Measurements from ENCODE around the gene PRAMEF17. TPM values are rescaled to one million over a fixed set of nuclear protein-coding genes. Genes with fewer than 3 reads are reported as not detected.
"Not testable (repeated sequence)": the region's sequence is repeated elsewhere in the genome, so short reads cannot be mapped to it uniquely, and the experiment has no call there.

Gene PRAMEF17
- polyA plus RNA-seq, 6 donors from 2014 or later: not detected

- ATAC-seq (ENCODE audit: low read depth in 2 of 2) (no peak), DNase-seq (no peak)
- no peak overlapping the region for H3K27ac Mint-ChIP-seq
- H3K4me1 Mint-ChIP-seq: no peaks in the 10 kb centered on the region
- H3K36me3 Mint-ChIP-seq: no peaks in the 10 kb centered on the region
- no peak overlapping the region for H3K4me3 Mint-ChIP-seq
- H3K9me3 Mint-ChIP-seq: peaks cover 0 to 17% (median 0%) of the 10 kb centered on the region in 7 donors
- H3K27me3 Mint-ChIP-seq: peaks cover 0 to 13% (median 8%) of the 10 kb centered on the region in 3 donors
Observed at GRCh38 chr1:13407811-13408210, 18.4 kb downstream of the PRAMEF17 start.

GRCh38 chr1:13410150-13410549 lies 20.7 kb downstream of the PRAMEF17 start, which contains the start of gene PRAMEF20:
Gene PRAMEF20, plus strand, starts transcription at chr1:13410450. Its CDS starts 5,905 bp downstream, at chr1:13416355.
- DNase-seq; ATAC-seq (ENCODE audit: low read depth in 2 of 2); H3K27me3 Mint-ChIP-seq; H3K36me3 Mint-ChIP-seq; H3K4me1 Mint-ChIP-seq; H3K4me3 Mint-ChIP-seq: not testable (repeated sequence)
- H3K27ac Mint-ChIP-seq: peak within 1 kb of the TSS in 1 of 6 donors; percentile 73
- peaks cover 0 to 17% (median 0%) of the 10 kb centered on the region in 7 donors for H3K9me3 Mint-ChIP-seq

DNA sequence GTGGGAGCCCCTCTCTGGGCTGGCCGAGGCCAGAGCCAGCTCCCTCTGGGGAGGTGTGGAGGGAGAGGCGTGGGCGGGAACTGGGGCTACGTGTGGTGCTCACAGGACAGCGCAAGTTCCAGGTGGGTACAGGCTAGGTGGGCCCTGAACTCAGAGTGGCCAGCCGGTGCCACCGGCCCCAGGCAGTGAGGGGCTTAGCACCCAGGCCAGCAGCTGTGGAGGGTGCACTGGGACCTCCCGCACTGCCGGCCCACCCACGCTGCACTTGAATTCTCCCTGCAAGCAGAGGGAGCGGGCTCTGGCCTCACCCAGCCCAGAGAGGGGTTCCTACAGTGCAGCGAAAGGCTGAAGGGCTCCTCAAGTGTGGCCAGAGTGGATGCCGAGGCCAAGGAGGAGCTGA lies 41.1 kb downstream of the PRAMEF17 start:
- peaks cover 0 to 14% (median 10%) of the 10 kb centered on the region in 3 donors for H3K27me3 Mint-ChIP-seq
- no peaks in the 10 kb centered on the region for H3K4me1 Mint-ChIP-seq
- H3K27ac Mint-ChIP-seq: no peak overlapping the region
- no peak for ATAC-seq (ENCODE audit: low read depth in 2 of 2)
- H3K4me3 Mint-ChIP-seq: no peak overlapping the region
- DNase-seq: no peak
- peaks cover 3 to 17% (median 6%) of the 10 kb centered on the region in 7 donors for H3K9me3 Mint-ChIP-seq
- no peaks in the 10 kb centered on the region for H3K36me3 Mint-ChIP-seq

DNA sequence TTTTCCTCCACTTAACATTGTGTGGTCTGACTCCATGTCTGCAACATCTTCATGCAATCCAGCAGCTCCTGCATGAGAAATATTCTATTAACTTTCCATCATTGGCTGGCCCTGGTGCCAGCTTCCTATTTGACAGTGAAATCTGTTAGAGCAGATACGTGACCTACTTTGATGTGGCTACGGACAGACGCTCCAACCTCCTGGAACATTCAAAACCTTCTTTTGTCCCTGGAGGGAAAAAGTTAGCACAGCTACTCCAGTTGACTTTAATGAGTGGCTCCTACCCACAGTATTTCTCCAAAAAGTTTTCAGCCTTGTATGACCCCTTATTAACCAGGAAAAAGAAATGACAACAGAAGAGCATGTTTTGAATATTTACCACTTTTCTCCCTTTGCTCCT lies 42.8 kb downstream of the PRAMEF17 start:
- H3K27ac Mint-ChIP-seq: no peak overlapping the region
- H3K36me3 Mint-ChIP-seq: no peaks in the 10 kb centered on the region
- H3K9me3 Mint-ChIP-seq: peaks cover 3 to 17% (median 6%) of the 10 kb centered on the region in 7 donors
- H3K4me3 Mint-ChIP-seq: no peak overlapping the region
- H3K27me3 Mint-ChIP-seq: peaks cover 10 to 25% (median 10%) of the 10 kb centered on the region in 3 donors
- ATAC-seq (ENCODE audit: low read depth in 2 of 2): no peak
- H3K4me1 Mint-ChIP-seq: no peaks in the 10 kb centered on the region
- no peak for DNase-seq

GRCh38 chr1:13433694-13434358 lies 44.4 kb downstream of the PRAMEF17 start:
- not testable (repeated sequence) for H3K4me3 Mint-ChIP-seq; H3K27ac Mint-ChIP-seq; H3K36me3 Mint-ChIP-seq; H3K4me1 Mint-ChIP-seq; ATAC-seq (ENCODE audit: low read depth in 2 of 2); DNase-seq
- H3K27me3 Mint-ChIP-seq: peaks cover 10 to 22% (median 13%) of the 10 kb centered on the region in 3 donors
- H3K9me3 Mint-ChIP-seq: peaks cover 4 to 17% (median 7%) of the 10 kb centered on the region in 7 donors

DNA sequence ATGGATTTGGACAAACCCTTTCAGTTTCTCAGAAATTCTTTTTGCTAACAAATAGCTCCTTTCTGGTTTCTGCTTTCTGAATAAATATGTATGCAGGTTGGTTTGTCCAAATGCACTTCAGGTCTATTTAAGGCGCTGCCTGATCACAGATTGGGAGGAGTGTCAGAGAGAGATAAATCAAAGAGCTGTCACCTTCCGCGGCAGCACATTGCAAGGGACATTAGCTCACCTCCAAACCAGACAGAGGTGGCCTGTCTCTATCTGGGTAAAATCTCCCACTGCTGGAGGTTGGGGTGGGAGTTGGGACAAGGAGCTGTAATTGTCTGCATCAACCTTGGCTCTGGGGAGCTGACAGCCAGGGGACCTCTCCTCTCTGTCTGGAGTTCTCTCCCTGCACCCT lies 46.0 kb downstream of the PRAMEF17 start:
- DNase-seq (no peak), ATAC-seq (ENCODE audit: low read depth in 2 of 2) (no peak)
- Mint-ChIP-seq H3K9me3 (peaks cover 4 to 21% (median 7%) of the 10 kb centered on the region in 7 donors), H3K27ac (no peak overlapping the region), H3K4me3 (no peak overlapping the region), H3K4me1 (no peaks in the 10 kb centered on the region), H3K36me3 (peaks cover 0 to 7% of the 10 kb centered on the region in 2 donors), H3K27me3 (peaks cover 10 to 19% (median 13%) of the 10 kb centered on the region in 3 donors)

GRCh38 chr1:13439104-13439783 lies 49.8 kb downstream of the PRAMEF17 start:
- not testable (repeated sequence) for H3K4me3 Mint-ChIP-seq, H3K36me3 Mint-ChIP-seq, DNase-seq

More at GRCh38 chr1:13439104-13439783, 49.8 kb downstream of the PRAMEF17 start:
- H3K9me3 Mint-ChIP-seq; H3K4me1 Mint-ChIP-seq; H3K27ac Mint-ChIP-seq; ATAC-seq (ENCODE audit: low read depth in 2 of 2): not testable (repeated sequence)
- peaks cover 8 to 11% (median 10%) of the 10 kb centered on the region in 3 donors for H3K27me3 Mint-ChIP-seq

Other genes with a start within 250 kb of the PRAMEF17 start
- gene PRAMEF26, start 233.6 kb upstream of the PRAMEF17 start, polyA plus RNA-seq (ENCODE audit: low read depth in 6 of 6): not detected
- not detected for gene HNRNPCL4, start 224.0 kb upstream of the PRAMEF17 start, polyA plus RNA-seq (ENCODE audit: low read depth in 6 of 6)
- not detected for gene PRAMEF9, start 217.8 kb upstream of the PRAMEF17 start, polyA plus RNA-seq (ENCODE audit: low read depth in 6 of 6)
- not detected for gene PRAMEF13, start 188.2 kb upstream of the PRAMEF17 start, polyA plus RNA-seq (ENCODE audit: low read depth in 6 of 6)
- not detected for gene PRAMEF18, start 163.5 kb upstream of the PRAMEF17 start, polyA plus RNA-seq (ENCODE audit: low read depth in 6 of 6)
- gene PRAMEF5, start 135.4 kb upstream of the PRAMEF17 start, polyA plus RNA-seq (ENCODE audit: low read depth in 6 of 6): not detected
- gene PRAMEF8, start 104.5 kb upstream of the PRAMEF17 start, polyA plus RNA-seq (ENCODE audit: low read depth in 6 of 6): not detected
- gene PRAMEF33, start 86.1 kb upstream of the PRAMEF17 start, polyA plus RNA-seq (ENCODE audit: low read depth in 6 of 6): not detected
- gene PRAMEF15, start 74.1 kb upstream of the PRAMEF17 start, polyA plus RNA-seq (ENCODE audit: low read depth in 6 of 6): not detected
- gene PRAMEF14, start 42.5 kb upstream of the PRAMEF17 start, polyA plus RNA-seq (ENCODE audit: low read depth in 6 of 6): not detected
- gene PRAMEF19, start 17.7 kb upstream of the PRAMEF17 start, polyA plus RNA-seq (ENCODE audit: low read depth in 6 of 6): not detected
- gene PRAMEF20, start 20.8 kb downstream of the PRAMEF17 start, polyA plus RNA-seq (ENCODE audit: low read depth in 6 of 6): not detected
- not detected for gene LRRC38, start 124.4 kb downstream of the PRAMEF17 start, polyA plus RNA-seq (ENCODE audit: low read depth in 6 of 6)
- not detected for gene PDPN, start 194.2 kb downstream of the PRAMEF17 start, polyA plus RNA-seq (ENCODE audit: low read depth in 6 of 6)